Body of pancreas (tissue), 4 donors: ENCODE measurements around the gene MTA3.

Source experiments
- POLR2A ChIP-seq, 3 donors: fragments of 450-650 bp; IDR thresholded peaks; one replicate each; pipeline ENCODE4 v1.6.1; 2016; ENCODE audit warnings: antibody characterized with exemption in 3 of 3, mild to moderate bottlenecking in 2 of 3
- TF ChIP-seq, protein P1 (sequence below), 7 experiments: fragments of 450-650 bp in 4 of 7; fragments of 200-600 bp in 3 of 7; sonication (generic) in 3 of 7; IDR thresholded peaks; one replicate each; pipeline ENCODE4 v1.5.1; 2016 to 2019; ENCODE audit warnings: antibody characterized with exemption in 7 of 7

DNA sequence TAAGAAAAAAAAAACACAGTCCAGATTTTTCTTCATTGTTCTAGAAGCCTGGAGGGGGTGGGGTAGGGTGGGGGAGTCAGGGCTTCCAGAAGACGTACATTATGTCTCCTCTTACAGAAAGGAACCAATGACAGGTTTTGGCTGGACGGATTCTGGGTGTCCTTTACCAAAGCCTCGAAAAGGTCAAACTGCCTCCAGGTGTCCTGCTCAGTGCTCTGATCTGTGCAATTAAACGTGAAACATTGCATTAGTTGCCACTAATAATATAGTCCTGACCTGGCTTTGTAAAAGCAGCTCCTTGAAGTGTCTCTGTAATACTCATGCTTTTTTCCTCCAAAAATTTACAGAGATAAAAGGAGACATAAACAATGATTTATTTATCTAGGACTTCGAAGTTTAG, 11.1 kb upstream of the MTA3 start:
- TF ChIP-seq, protein P1, sequence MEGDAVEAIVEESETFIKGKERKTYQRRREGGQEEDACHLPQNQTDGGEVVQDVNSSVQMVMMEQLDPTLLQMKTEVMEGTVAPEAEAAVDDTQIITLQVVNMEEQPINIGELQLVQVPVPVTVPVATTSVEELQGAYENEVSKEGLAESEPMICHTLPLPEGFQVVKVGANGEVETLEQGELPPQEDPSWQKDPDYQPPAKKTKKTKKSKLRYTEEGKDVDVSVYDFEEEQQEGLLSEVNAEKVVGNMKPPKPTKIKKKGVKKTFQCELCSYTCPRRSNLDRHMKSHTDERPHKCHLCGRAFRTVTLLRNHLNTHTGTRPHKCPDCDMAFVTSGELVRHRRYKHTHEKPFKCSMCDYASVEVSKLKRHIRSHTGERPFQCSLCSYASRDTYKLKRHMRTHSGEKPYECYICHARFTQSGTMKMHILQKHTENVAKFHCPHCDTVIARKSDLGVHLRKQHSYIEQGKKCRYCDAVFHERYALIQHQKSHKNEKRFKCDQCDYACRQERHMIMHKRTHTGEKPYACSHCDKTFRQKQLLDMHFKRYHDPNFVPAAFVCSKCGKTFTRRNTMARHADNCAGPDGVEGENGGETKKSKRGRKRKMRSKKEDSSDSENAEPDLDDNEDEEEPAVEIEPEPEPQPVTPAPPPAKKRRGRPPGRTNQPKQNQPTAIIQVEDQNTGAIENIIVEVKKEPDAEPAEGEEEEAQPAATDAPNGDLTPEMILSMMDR (IDR thresholded peaks at IDR 0.05) = no peak
- TF ChIP-seq POLR2A (IDR thresholded peaks at IDR 0.05) = no peak
